Activated CD8-positive, alpha-beta memory T cell treated with anti-CD3 and anti-CD28 coated beads for 24 hours (primary cell): ENCODE results near the gene IREB2.

ENCODE experiments used
- DNase-seq: peaks from one replicate; pipeline ENCODE4 v3.0.0-alpha.2; 2020

The IREB2 gene

GRCh38 chr15:78437107-78437761 lies 782 bp upstream of the IREB2 start:
- DNase-seq: peak; percentile 60

GRCh38 chr15:78438619-78439285 lies 736 bp downstream of the IREB2 start:
- peak; percentile 73 for DNase-seq

- DNase-seq: no peak
Observed at GRCh38 chr15:78440375-78441373, 2.7 kb downstream of the IREB2 start.

GRCh38 chr15:78444255-78444654 lies 6.2 kb downstream of the IREB2 start:
- no peak for DNase-seq

GRCh38 chr15:78445875-78446274 lies 7.9 kb downstream of the IREB2 start:
- DNase-seq: no peak

- no peak for DNase-seq
Observed at GRCh38 chr15:78446551-78446950, 8.5 kb downstream of the IREB2 start.

GRCh38 chr15:78448441-78449219 lies 10.6 kb downstream of the IREB2 start:
- DNase-seq: no peak

- DNase-seq: no peak
Observed at GRCh38 chr15:78449220-78449999, 11.4 kb downstream of the IREB2 start.

GRCh38 chr15:78450285-78450858 lies 12.4 kb downstream of the IREB2 start:
- no peak for DNase-seq

GRCh38 chr15:78452485-78452884 lies 14.5 kb downstream of the IREB2 start:
- no peak for DNase-seq

GRCh38 chr15:78453447-78453846 lies 15.4 kb downstream of the IREB2 start:
- no peak for DNase-seq

- no peak for DNase-seq
Observed at GRCh38 chr15:78454992-78455391, 17.0 kb downstream of the IREB2 start.

GRCh38 chr15:78455749-78456148 lies 17.7 kb downstream of the IREB2 start:
- no peak for DNase-seq

GRCh38 chr15:78456426-78456825 lies 18.4 kb downstream of the IREB2 start:
- no peak for DNase-seq

GRCh38 chr15:78457101-78457500 lies 19.1 kb downstream of the IREB2 start:
- no peak for DNase-seq

- DNase-seq: no peak
Observed at GRCh38 chr15:78460737-78461136, 22.7 kb downstream of the IREB2 start.

GRCh38 chr15:78461171-78461888 lies 23.3 kb downstream of the IREB2 start:
- DNase-seq: no peak

- no peak for DNase-seq
Observed at GRCh38 chr15:78469031-78469430, 31.0 kb downstream of the IREB2 start.

GRCh38 chr15:78477295-78477694 lies 39.3 kb downstream of the IREB2 start:
- DNase-seq: no peak

GRCh38 chr15:78479650-78480049 lies 41.6 kb downstream of the IREB2 start:
- DNase-seq: no peak

GRCh38 chr15:78481917-78482316 lies 43.9 kb downstream of the IREB2 start:
- DNase-seq: no peak
